ENCODE measurements around the gene GPC2.
"Not testable (repeated sequence)": the region's sequence is repeated elsewhere in the genome, so short reads cannot be mapped to it uniquely, and the experiment has no call there.

GRCh38 chr7:100146350-100146749 lies 30.8 kb downstream of the GPC2 start:
- TF ChIP-seq POLR2AphosphoS5 (IDR thresholded peaks at IDR 0.05; ENCODE audit: insufficient read depth, low read depth, low read length); POLR2A (IDR thresholded peaks at IDR 0.05; ENCODE audit: low read depth, low read length); CTCF (IDR thresholded peaks at IDR 0.05; ENCODE audit: extremely low read depth in 1 of 2, insufficient read depth in 1 of 2, low read depth in 1 of 2, low read length in 2 of 2): not testable (repeated sequence)
